HCT116 (cell line): ENCODE data around the gene NFKB2.

Experiments
- JUND ChIP-seq: IDR thresholded peaks from 2 replicates; pipeline ENCODE4 v1.6.1; 2012
- POLR2A ChIP-seq: IDR thresholded peaks from 2 replicates; pipeline ENCODE4 v1.7.0; 2011; ENCODE audit warnings: borderline replicate concordance; ENCODE audit not compliant: insufficient read depth, insufficient read length; ENCODE audit errors: extremely low read depth
- POLR2AphosphoS5 ChIP-seq: IDR thresholded peaks from 2 replicates; pipeline ENCODE4 v1.6.1; 2011; ENCODE audit warnings: mild to moderate bottlenecking, low read depth, low read length, moderate library complexity
- RAD21 ChIP-seq: IDR thresholded peaks from 2 replicates; pipeline ENCODE4 v1.6.1; 2012; ENCODE audit warnings: low read depth, mild to moderate bottlenecking
- REST ChIP-seq: IDR thresholded peaks from 2 replicates; pipeline ENCODE4 v1.6.1; 2012; ENCODE audit warnings: low read depth
- SIN3A ChIP-seq: IDR thresholded peaks from 2 replicates; pipeline ENCODE4 v1.6.1; 2012; ENCODE audit warnings: low read depth
- ZNF274 ChIP-seq: fragments of 200-500 bp; sonication (Bioruptor generic); IDR thresholded peaks from 2 replicates; pipeline ENCODE4 v1.6.1; 2014; ENCODE audit warnings: mild to moderate bottlenecking, low read depth, low read length, inconsistent platforms
- TF ChIP-seq, protein P1 (sequence below), 3 experiments: fragments of 200-600 bp in 1 of 3; sonication (generic) in 1 of 3; IDR thresholded peaks in 2 of 3; conservative IDR thresholded peaks in 1 of 3; 2 replicates each; pipeline ENCODE4 v1.5.1; 2012 to 2017; ENCODE audit warnings: low read depth in 2 of 3, low read length in 2 of 3, antibody characterized with exemption in 1 of 3, borderline replicate concordance in 1 of 3, control low read depth in 1 of 3, mild to moderate bottlenecking in 1 of 3, mixed read lengths in 1 of 3, mixed run types in 1 of 3, moderate library complexity in 1 of 3; ENCODE audit not compliant: insufficient read depth in 1 of 3

DNA sequence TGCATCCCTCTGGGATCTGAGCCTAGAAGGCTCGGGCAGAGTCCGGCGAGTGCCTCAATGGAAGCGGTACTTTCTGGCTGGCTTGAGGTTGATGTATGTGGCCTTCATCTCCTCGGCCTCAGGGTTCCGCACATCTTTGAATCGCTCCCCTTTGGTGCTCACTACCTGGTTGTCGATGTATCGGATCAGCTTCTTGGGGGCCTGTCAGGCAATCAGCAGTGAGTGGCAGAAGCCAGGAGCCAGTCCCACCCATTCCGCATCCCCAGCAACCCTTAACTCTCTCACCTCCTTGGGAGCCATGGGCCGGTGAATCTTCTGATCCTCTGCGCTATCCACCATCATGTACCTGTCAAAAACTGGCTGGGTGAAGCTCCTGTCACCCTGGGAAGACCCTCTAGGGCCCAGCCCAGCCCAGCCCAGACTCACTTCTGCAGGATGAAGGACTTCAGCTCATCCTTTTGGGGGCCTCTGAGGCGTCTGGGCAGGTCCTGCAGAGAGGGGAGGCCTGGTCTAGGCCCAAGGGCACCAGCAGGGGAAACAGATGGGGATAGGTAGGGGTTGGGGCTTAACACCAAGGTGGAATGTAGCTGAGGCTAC lies 28.0 kb downstream of the NFKB2 start:
- no peak for TF ChIP-seq RAD21
- TF ChIP-seq, protein P1, sequence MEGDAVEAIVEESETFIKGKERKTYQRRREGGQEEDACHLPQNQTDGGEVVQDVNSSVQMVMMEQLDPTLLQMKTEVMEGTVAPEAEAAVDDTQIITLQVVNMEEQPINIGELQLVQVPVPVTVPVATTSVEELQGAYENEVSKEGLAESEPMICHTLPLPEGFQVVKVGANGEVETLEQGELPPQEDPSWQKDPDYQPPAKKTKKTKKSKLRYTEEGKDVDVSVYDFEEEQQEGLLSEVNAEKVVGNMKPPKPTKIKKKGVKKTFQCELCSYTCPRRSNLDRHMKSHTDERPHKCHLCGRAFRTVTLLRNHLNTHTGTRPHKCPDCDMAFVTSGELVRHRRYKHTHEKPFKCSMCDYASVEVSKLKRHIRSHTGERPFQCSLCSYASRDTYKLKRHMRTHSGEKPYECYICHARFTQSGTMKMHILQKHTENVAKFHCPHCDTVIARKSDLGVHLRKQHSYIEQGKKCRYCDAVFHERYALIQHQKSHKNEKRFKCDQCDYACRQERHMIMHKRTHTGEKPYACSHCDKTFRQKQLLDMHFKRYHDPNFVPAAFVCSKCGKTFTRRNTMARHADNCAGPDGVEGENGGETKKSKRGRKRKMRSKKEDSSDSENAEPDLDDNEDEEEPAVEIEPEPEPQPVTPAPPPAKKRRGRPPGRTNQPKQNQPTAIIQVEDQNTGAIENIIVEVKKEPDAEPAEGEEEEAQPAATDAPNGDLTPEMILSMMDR (IDR thresholded peaks at IDR 0.05 in 2 of 3, conservative IDR thresholded peaks at IDR 0.05 in 1 of 3; ENCODE audit: borderline replicate concordance in 1 of 3, insufficient read depth in 1 of 3, low read depth in 2 of 3, low read length in 2 of 3) = no peak
- TF ChIP-seq REST = no peak
- no peak for TF ChIP-seq POLR2A
- TF ChIP-seq SIN3A = no peak
- TF ChIP-seq ZNF274 = no peak
- TF ChIP-seq JUND = no peak
- TF ChIP-seq POLR2AphosphoS5 = no peak
